Activated naive CD4-positive, alpha-beta T cell treated with anti-CD3 and anti-CD28 coated beads, Interleukin-2, amount 50 U/mL, for 16 hours (primary cell): Measurements from ENCODE around the gene C1QTNF8.

Experiments used
- DNase-seq: peaks from one replicate; pipeline ENCODE4 v3.0.0-alpha.2; 2020

The C1QTNF8 gene

GRCh38 chr16:1126586-1126985 lies 30.5 kb upstream of the C1QTNF8 start:
- no peak for DNase-seq

- no peak for DNase-seq
These were observed 30.0 kb upstream of the C1QTNF8 start for GRCh38 chr16:1126044-1126443.

GRCh38 chr16:1125471-1125870 lies 29.4 kb upstream of the C1QTNF8 start:
- DNase-seq = peak; percentile 42

GRCh38 chr16:1124795-1125194 lies 28.8 kb upstream of the C1QTNF8 start:
- DNase-seq = no peak

GRCh38 chr16:1124291-1124690 lies 28.2 kb upstream of the C1QTNF8 start:
- no peak for DNase-seq

- no peak for DNase-seq
These were observed 27.6 kb upstream of the C1QTNF8 start for GRCh38 chr16:1123525-1124230.

- no peak for DNase-seq
These were observed 26.3 kb upstream of the C1QTNF8 start for GRCh38 chr16:1122398-1122765.

- no peak for DNase-seq
These were observed 25.8 kb upstream of the C1QTNF8 start for GRCh38 chr16:1121601-1122397.

- DNase-seq = no peak
These were observed 25.0 kb upstream of the C1QTNF8 start for GRCh38 chr16:1121009-1121408.

- DNase-seq = no peak
These were observed 24.5 kb upstream of the C1QTNF8 start for GRCh38 chr16:1120577-1120941.

GRCh38 chr16:1119766-1120576 lies 23.9 kb upstream of the C1QTNF8 start:
- no peak for DNase-seq

- DNase-seq = no peak
These were observed 23.1 kb upstream of the C1QTNF8 start for GRCh38 chr16:1119129-1119528.

GRCh38 chr16:1117926-1118325 lies 21.9 kb upstream of the C1QTNF8 start:
- DNase-seq = no peak

GRCh38 chr16:1117176-1117900 lies 21.3 kb upstream of the C1QTNF8 start:
- no peak for DNase-seq

- no peak for DNase-seq
These were observed 20.6 kb upstream of the C1QTNF8 start for GRCh38 chr16:1116693-1117077.

- DNase-seq = no peak
These were observed 18.0 kb upstream of the C1QTNF8 start for GRCh38 chr16:1113889-1114526.

GRCh38 chr16:1113489-1113888 lies 17.4 kb upstream of the C1QTNF8 start:
- DNase-seq = no peak

GRCh38 chr16:1112506-1113184 lies 16.6 kb upstream of the C1QTNF8 start:
- no peak for DNase-seq

- DNase-seq = no peak
These were observed 13.6 kb upstream of the C1QTNF8 start for GRCh38 chr16:1109648-1110047.

- no peak for DNase-seq
These were observed 12.5 kb upstream of the C1QTNF8 start for GRCh38 chr16:1108299-1109252.

- no peak for DNase-seq
These were observed 11.7 kb upstream of the C1QTNF8 start for GRCh38 chr16:1107731-1108130.
